Measurements from ENCODE around the gene VAMP2.

The VAMP2 gene

DNA sequence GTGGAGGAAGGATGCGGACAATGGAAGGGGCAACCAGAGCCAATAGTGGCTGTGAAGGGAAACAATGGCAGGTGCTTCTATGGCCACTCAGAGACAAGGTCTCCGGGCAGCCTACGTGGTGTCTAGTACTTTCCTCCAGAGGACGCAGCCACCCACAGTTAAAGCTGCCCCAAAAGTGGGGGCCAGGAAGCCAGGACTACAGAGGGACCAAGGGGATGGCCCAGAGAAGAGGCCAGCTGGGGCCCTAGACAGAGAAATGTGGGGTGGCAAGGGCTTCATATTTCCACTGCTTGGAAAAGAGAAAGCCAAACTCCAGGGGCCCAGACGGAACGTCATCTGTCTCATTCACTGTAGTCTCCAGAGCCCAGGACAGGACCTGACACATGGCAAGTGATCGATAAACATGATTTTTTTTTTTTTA, 9.7 kb downstream of the VAMP2 start:
- TF ChIP-seq POLR2AphosphoS5 (IDR thresholded peaks at IDR 0.05; ENCODE audit: low read depth, low read length) (no peak), TAF1 (IDR thresholded peaks at IDR 0.05; ENCODE audit: borderline replicate concordance, insufficient read depth, low read length) (no peak), FOXP2 (optimal IDR thresholded peaks at IDR 0.05; ENCODE audit: borderline replicate concordance, extremely low read depth, extremely low read length, insufficient read depth) (no peak), SIN3A (IDR thresholded peaks at IDR 0.05; ENCODE audit: borderline replicate concordance, insufficient read depth, low read length) (no peak)
- TF ChIP-seq, protein P1, sequence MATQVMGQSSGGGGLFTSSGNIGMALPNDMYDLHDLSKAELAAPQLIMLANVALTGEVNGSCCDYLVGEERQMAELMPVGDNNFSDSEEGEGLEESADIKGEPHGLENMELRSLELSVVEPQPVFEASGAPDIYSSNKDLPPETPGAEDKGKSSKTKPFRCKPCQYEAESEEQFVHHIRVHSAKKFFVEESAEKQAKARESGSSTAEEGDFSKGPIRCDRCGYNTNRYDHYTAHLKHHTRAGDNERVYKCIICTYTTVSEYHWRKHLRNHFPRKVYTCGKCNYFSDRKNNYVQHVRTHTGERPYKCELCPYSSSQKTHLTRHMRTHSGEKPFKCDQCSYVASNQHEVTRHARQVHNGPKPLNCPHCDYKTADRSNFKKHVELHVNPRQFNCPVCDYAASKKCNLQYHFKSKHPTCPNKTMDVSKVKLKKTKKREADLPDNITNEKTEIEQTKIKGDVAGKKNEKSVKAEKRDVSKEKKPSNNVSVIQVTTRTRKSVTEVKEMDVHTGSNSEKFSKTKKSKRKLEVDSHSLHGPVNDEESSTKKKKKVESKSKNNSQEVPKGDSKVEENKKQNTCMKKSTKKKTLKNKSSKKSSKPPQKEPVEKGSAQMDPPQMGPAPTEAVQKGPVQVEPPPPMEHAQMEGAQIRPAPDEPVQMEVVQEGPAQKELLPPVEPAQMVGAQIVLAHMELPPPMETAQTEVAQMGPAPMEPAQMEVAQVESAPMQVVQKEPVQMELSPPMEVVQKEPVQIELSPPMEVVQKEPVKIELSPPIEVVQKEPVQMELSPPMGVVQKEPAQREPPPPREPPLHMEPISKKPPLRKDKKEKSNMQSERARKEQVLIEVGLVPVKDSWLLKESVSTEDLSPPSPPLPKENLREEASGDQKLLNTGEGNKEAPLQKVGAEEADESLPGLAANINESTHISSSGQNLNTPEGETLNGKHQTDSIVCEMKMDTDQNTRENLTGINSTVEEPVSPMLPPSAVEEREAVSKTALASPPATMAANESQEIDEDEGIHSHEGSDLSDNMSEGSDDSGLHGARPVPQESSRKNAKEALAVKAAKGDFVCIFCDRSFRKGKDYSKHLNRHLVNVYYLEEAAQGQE (IDR thresholded peaks at IDR 0.05; ENCODE audit: insufficient read depth in 1 of 2, low read depth in 2 of 2, low read length in 2 of 2): no peak

DNA sequence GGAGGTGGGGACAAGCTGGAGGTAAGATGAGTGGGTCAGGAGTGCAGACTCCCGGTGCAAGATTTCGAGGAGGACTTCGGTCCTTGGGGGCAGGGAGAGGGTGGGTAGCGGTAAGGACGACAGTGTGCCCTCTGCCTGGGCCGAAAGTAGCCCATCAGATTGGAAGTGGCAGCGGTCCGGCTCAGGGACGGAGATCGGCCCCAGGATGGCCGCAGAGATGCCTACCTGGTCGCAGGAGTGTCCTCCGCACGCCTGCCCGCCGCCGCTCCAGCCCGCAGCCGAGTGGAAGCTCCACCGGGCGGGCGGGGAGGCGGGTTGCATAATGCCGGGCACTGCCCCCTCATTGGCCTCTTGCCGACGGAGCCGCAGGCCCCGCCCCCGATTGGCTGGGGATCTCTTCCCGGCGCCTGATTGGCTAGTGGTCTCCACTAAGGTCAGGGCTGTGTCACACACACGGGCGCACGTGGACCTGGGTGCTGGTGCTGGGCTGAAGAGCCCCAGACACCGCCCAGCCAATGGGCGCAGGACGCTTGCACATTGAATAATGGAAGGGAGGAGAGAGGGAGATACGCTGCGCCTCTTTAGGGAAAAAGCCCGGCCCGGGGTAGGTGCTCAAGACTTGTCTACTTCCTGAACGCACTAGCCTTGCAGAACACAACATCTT, 10.5 kb downstream of the VAMP2 start, which contains the start of gene PER1:
TSS of gene PER1 (minus strand) at position 293 of the 664 bp plus-strand sequence. CDS start 1,698 bp downstream, outside the sequence.
- TF ChIP-seq, protein P1 (IDR thresholded peaks at IDR 0.05; ENCODE audit: insufficient read depth in 1 of 2, low read depth in 2 of 2, low read length in 2 of 2): no peak
- TF ChIP-seq SIN3A (IDR thresholded peaks at IDR 0.05; ENCODE audit: borderline replicate concordance, insufficient read depth, low read length) (0 out of 2 replicates have a peak, but pooled peaks have one; percentile 51), TAF1 (IDR thresholded peaks at IDR 0.05; ENCODE audit: borderline replicate concordance, insufficient read depth, low read length) (peak; percentile 70; the same call in 1 of the 2 replicates), POLR2AphosphoS5 (IDR thresholded peaks at IDR 0.05; ENCODE audit: low read depth, low read length) (peak; percentile 61)

DNA sequence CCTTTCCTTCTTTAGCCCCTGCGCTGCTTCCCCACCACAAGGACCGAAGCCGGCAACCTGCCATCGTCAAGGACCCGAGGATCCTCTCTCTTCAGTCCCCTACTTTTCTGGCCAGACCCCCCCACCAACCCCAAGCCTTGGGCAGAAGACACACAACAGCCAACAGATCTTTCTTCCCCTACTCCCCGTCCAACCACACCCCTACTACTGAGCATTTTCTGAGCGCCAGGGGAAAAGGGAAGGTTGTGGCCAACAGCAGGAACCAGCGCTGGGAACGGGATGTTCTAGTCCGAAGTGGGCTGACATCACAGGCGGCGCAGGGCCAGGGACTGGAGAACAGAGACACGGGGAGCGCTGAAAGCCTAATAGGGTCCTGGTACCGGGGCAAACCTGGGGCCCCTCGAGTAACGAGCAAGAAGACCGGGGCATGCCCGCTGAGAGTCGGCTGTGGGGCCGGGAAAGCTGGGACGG, 11.1 kb downstream of the VAMP2 start:
- no peak for TF ChIP-seq POLR2AphosphoS5 (IDR thresholded peaks at IDR 0.05; ENCODE audit: low read depth, low read length)

DNA sequence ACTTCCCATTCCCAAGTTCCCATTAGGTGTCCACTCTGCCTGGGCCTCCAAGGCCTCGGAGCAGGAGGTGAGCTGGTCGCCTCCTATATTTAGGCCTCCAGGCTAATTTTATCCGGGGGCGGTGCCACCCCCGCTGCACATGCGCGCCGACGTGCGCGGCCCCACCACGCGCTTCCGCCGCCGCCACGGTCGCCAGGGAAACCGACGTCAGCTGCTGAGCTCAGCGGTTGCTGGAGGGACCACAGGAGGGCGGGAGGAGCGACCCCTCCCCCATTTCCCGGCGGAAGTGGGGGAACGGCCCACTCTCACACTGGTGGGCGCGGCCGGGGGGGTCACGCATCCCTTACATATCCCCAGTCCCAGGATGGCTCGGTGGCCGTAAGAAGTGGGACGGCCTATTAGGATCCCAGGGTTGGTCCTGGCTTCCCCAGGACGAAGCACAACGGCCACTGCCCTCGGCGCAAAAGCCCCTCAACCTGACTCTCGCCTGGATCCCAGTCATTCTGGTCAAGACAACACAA, 11.6 kb downstream of the VAMP2 start:
- TF ChIP-seq SIN3A (IDR thresholded peaks at IDR 0.05; ENCODE audit: borderline replicate concordance, insufficient read depth, low read length) (peak; percentile 98), FOXP2 (optimal IDR thresholded peaks at IDR 0.05; ENCODE audit: borderline replicate concordance, extremely low read depth, extremely low read length, insufficient read depth) (no peak), POLR2AphosphoS5 (IDR thresholded peaks at IDR 0.05; ENCODE audit: low read depth, low read length) (no peak), TAF1 (IDR thresholded peaks at IDR 0.05; ENCODE audit: borderline replicate concordance, insufficient read depth, low read length) (no peak)
- TF ChIP-seq, protein P1 (IDR thresholded peaks at IDR 0.05; ENCODE audit: insufficient read depth in 1 of 2, low read depth in 2 of 2, low read length in 2 of 2): peak in 1 of 2 experiments; percentile 38; a peak in 1 of 4 replicates

DNA sequence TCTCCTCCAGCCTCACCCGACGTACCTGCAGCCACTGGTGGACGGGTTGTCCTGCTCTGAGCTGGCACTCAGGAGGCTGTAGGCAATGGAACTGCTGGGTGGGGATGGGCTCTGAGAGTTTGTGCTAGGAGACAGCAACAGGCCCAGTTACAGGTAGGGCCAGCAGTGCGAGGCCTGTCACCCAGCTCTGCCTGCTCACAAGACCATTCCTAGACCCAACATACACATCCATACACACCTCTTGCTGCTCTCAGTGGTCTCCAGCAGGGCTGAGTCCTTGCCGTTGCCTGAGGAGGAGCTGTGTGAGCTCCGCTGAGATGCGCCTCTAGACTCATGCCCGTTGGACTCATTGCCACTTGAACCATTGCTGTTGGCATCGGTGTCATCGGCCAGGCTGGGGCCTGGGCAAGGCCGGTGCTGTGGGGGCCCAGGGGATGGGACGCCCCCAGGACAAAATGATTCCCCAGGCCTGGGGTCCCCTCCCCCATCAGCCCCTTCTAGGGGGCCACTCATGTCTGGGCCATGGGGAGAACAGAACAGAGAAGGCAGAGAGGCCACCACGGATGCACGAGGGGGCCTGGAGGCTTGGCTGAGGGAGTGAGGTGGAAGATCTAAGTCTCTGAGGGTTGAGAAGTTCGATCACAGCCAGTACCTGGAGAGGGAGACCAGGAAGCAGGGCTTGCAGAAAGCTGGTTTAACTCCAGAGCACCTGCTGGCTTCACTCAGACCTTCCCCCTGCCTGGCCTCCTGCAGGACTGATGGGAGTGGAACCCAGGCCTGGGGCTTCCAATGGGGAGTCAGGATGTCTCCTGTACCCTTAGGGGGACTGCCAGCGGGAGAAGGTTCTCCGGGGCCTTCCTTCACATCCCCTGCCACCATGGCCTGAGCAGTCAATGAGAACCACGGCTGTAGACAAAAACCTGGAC, 12.3 kb downstream of the VAMP2 start:
- TF ChIP-seq, protein P1 (IDR thresholded peaks at IDR 0.05; ENCODE audit: insufficient read depth in 1 of 2, low read depth in 2 of 2, low read length in 2 of 2): no peak
- no peak for TF ChIP-seq FOXP2 (optimal IDR thresholded peaks at IDR 0.05; ENCODE audit: borderline replicate concordance, extremely low read depth, extremely low read length, insufficient read depth)
- 0 out of 2 replicates have a peak, but pooled peaks have one; percentile 17 for TF ChIP-seq POLR2AphosphoS5 (IDR thresholded peaks at IDR 0.05; ENCODE audit: low read depth, low read length)
- no peak for TF ChIP-seq SIN3A (IDR thresholded peaks at IDR 0.05; ENCODE audit: borderline replicate concordance, insufficient read depth, low read length)
